Neural crest cell (in vitro differentiated cells): ENCODE measurements around the gene CAPN11. TPM values are rescaled to one million over a fixed set of nuclear protein-coding genes. Genes with fewer than 3 reads are reported as not detected.
A peak's percentile ranks its signal among the peaks of the same experiment; 100 is the strongest.

Source experiments
- DNase-seq: peaks from one replicate; pipeline ENCODE4 v3.0.0; 2021; ENCODE audit warnings: low read depth, mixed read lengths, low spot score
- H3K27ac Mint-ChIP-seq: one replicate; pipeline ENCODE4 v1.8.0; 2021; ENCODE audit warnings: mild to moderate bottlenecking, mixed read lengths; ENCODE audit not compliant: unreplicated experiment
- H3K27me3 Mint-ChIP-seq: 2 replicates; pipeline ENCODE4 v1.8.0; 2021; ENCODE audit warnings: low read depth, mild to moderate bottlenecking, mixed read lengths
- H3K36me3 Mint-ChIP-seq: 2 replicates; pipeline ENCODE4 v1.8.0; 2021; ENCODE audit warnings: low read depth, mild to moderate bottlenecking, mixed read lengths
- H3K4me1 Mint-ChIP-seq: 2 replicates; pipeline ENCODE4 v1.8.0; 2021; ENCODE audit warnings: mixed read lengths
- H3K4me3 Mint-ChIP-seq: one replicate; pipeline ENCODE4 v1.8.0; 2021; ENCODE audit warnings: mild to moderate bottlenecking, mixed read lengths
- H3K9me3 Mint-ChIP-seq: 2 replicates; pipeline ENCODE4 v1.8.0; 2021; ENCODE audit warnings: mixed read lengths
- total RNA-seq: library from RNA; stranded (reverse); gene quantifications from 2 replicates; pipeline ENCODE4 v1.2.1, GENCODE V29; 2021
- TF ChIP-seq, protein P1 (sequence below): fragments of 200-600 bp; sonication (generic); conservative IDR thresholded peaks from 2 replicates; pipeline ENCODE4 v1.5.0; 2021; ENCODE audit warnings: antibody characterized with exemption, mild to moderate bottlenecking

CAPN11 gene
- total RNA-seq, 1 donor from 2014 or later = not detected

DNA sequence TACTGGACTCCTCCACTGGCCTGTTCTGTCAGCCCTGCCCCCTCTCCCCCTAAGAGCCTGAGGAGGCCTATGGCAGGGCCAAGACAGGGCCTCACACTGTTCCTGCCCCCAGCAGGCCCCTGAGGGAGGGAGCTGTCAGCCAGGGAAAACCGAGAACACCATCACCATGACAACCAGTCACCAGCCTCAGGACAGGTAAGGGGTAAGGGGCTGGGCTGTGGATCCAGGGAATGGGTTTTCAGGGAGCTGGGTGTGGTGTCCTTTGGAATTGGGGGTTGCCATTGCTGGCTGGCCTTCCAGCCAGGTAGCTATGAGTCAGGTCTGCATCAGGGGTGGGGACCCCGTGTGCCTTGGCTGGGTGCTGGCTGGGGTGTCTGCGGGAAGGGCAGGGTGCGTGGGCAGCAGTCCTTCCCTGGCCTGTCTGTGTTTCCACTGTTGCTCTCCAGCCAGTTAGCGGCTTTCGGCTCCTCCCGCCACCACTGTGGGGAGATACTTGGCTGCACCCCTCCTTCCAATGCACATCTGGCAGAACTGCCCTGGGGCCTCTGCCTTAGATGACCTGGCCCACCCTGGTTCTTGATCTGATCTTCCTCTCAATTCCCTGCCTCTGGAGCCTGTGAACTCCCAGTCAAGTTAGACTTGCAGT, 68.7 kb downstream of the CAPN11 start:
- Mint-ChIP-seq H3K9me3 (no peaks in the 10 kb centered on the region), H3K4me3 (peak overlapping the region; percentile 6), H3K4me1 (peaks cover 39% of the 10 kb centered on the region), H3K36me3 (no peaks in the 10 kb centered on the region), H3K27ac (no peak overlapping the region), H3K27me3 (peaks cover 5% of the 10 kb centered on the region)
- no peak for DNase-seq
- TF ChIP-seq, protein P1, sequence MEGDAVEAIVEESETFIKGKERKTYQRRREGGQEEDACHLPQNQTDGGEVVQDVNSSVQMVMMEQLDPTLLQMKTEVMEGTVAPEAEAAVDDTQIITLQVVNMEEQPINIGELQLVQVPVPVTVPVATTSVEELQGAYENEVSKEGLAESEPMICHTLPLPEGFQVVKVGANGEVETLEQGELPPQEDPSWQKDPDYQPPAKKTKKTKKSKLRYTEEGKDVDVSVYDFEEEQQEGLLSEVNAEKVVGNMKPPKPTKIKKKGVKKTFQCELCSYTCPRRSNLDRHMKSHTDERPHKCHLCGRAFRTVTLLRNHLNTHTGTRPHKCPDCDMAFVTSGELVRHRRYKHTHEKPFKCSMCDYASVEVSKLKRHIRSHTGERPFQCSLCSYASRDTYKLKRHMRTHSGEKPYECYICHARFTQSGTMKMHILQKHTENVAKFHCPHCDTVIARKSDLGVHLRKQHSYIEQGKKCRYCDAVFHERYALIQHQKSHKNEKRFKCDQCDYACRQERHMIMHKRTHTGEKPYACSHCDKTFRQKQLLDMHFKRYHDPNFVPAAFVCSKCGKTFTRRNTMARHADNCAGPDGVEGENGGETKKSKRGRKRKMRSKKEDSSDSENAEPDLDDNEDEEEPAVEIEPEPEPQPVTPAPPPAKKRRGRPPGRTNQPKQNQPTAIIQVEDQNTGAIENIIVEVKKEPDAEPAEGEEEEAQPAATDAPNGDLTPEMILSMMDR = no peak

DNA sequence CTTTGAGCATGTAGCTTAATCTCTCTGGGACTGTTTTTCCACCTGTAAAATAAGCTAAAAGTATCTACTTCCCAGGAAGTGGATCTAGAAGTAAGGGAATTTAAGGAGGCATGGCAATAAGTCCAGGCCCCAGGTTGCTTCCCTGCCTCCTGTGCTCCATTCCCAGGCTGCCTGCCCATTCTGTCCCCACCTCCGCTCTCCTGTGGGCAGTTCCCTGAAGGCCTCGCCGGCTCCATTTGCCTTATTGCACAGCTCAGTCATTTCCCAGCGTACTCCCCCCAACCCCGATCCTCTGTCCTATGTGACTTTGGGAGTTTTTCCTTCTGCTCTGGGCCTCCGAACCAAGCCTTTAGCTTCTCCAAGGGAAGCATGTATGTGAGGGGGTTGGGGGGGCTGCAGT, 69.4 kb downstream of the CAPN11 start:
- TF ChIP-seq, protein P1 = no peak
- no peak for DNase-seq
- Mint-ChIP-seq H3K36me3 (no peaks in the 10 kb centered on the region), H3K27ac (peak overlapping the region; percentile 50), H3K4me3 (peak overlapping the region; percentile 6), H3K27me3 (peaks cover under 1% of the 10 kb centered on the region), H3K4me1 (peaks cover 33% of the 10 kb centered on the region), H3K9me3 (no peaks in the 10 kb centered on the region)

DNA sequence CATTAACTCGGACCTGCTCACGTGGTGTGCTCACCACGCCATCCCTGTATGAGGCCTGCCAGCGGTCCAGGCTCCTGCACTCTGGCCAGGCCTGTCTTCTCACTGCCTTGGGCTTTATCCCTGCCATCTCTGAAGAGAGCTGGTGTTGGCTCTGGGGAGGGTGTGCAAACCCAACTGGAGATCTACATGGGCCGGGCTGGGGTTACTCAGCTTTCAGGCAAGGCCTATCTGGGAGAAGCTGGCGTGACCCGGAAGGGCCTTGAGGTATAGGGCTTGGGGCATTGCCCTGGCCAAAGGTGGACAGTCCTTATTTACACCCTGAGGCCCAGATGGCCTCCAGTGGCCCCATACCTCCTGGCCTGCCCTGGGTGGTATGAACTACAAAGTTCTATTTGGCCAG, 69.8 kb downstream of the CAPN11 start:
- TF ChIP-seq, protein P1 = no peak
- Mint-ChIP-seq H3K27me3 (no peaks in the 10 kb centered on the region), H3K27ac (peak overlapping the region; percentile 50), H3K4me1 (peaks cover 31% of the 10 kb centered on the region), H3K9me3 (no peaks in the 10 kb centered on the region), H3K4me3 (peak overlapping the region; percentile 6), H3K36me3 (no peaks in the 10 kb centered on the region)
- no peak for DNase-seq

DNA sequence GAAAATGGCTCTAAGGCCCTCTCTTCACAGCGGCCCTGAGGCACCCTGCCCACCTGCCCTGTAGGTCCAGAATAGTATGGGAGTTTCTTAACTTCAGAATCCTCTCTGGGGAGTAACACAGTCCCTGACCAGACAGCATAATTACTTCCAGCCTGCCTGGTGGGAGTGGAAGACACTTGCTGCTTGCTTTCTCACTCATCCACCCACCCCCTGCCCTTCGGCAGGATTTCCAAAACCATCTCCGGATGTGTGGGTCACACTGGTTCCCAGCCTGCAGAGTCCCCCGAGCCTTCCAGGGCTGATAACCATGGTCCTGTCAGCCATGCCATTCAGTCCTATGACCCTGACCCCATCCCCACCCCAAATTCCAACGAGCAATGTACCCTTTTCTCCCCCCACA, 70.2 kb downstream of the CAPN11 start:
- Mint-ChIP-seq H3K27me3 (no peaks in the 10 kb centered on the region), H3K36me3 (no peaks in the 10 kb centered on the region), H3K4me3 (no peak overlapping the region), H3K27ac (no peak overlapping the region), H3K9me3 (no peaks in the 10 kb centered on the region), H3K4me1 (peaks cover 33% of the 10 kb centered on the region)
- no peak for DNase-seq
- TF ChIP-seq, protein P1 = no peak

DNA sequence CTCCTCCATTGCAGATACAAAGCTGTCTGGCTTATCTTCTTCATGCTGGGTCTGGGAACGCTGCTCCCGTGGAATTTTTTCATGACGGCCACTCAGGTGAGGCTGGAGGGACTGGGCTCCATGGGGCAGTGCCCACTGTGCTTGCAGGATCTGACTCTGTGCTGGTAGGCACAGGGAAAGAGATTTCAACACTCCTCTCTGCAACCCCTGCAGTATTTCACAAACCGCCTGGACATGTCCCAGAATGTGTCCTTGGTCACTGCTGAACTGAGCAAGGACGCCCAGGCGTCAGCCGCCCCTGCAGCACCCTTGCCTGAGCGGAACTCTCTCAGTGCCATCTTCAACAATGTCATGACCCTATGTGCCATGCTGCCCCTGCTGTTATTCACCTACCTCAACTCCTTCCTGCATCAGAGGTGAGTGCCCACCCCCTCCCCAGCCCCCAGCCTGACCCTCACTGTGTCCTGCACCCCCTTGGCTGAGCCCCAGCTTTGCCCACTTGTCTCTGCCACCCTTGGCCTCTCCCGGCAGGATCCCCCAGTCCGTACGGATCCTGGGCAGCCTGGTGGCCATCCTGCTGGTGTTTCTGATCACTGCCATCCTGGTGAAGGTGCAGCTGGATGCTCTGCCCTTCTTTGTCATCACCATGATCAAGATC, 70.9 kb downstream of the CAPN11 start:
- H3K9me3 Mint-ChIP-seq = no peaks in the 10 kb centered on the region
- H3K27me3 Mint-ChIP-seq = no peaks in the 10 kb centered on the region
- H3K27ac Mint-ChIP-seq = no peak overlapping the region
- TF ChIP-seq, protein P1 = no peak
- no peaks in the 10 kb centered on the region for H3K36me3 Mint-ChIP-seq
- no peak for DNase-seq
- H3K4me1 Mint-ChIP-seq = peaks cover 33% of the 10 kb centered on the region
- peak overlapping the region; percentile 54 for H3K4me3 Mint-ChIP-seq
